Gastrocnemius medialis (tissue), 4 donors: ENCODE results near the gene ALKBH8. TPM values are rescaled to one million over a fixed set of nuclear protein-coding genes. Genes with fewer than 3 reads are reported as not detected.

Source experiments
- ATAC-seq, 2 donors: fragments of 150-250 bp; one replicate each; pipeline ENCODE4 v1.9.1; 2016
- DNase-seq, 2 donors: peaks; one replicate each; pipeline ENCODE4 v3.0.0-alpha.2; 2019
- H3K27ac ChIP-seq, 4 donors: fragments of 200-600 bp; sonication (generic); 1 replicate in 1 of 4; 2 replicates in 3 of 4; pipeline ENCODE4 v1.5.1; 2016 to 2018; ENCODE audit warnings: mild to moderate bottlenecking in 2 of 4, moderate library complexity in 1 of 4
- H3K27me3 ChIP-seq, 3 donors: fragments of 200-600 bp; sonication (generic) in 2 of 3; 1 replicate in 1 of 3; 2 replicates in 2 of 3; pipeline versions ENCODE4 v1.5.1 to v1.6.0; 2016 to 2019; ENCODE audit warnings: mild to moderate bottlenecking in 1 of 3, moderate library complexity in 1 of 3
- H3K36me3 ChIP-seq, 2 donors: fragments of 200-600 bp; sonication (generic) in 1 of 2; one replicate each; pipeline ENCODE4 v1.5.1; 2017 to 2018
- H3K4me1 ChIP-seq, 2 donors: fragments of 200-600 bp; sonication (generic) in 1 of 2; one replicate each; pipeline ENCODE4 v1.5.1; 2016 to 2017; ENCODE audit warnings: mild to moderate bottlenecking in 2 of 2
- H3K4me3 ChIP-seq, 4 donors: fragments of 200-600 bp; sonication (generic) in 3 of 4; 1 replicate in 1 of 4; 2 replicates in 3 of 4; pipeline ENCODE4 v1.5.1; 2016 to 2019; ENCODE audit warnings: mild to moderate bottlenecking in 2 of 4
- H3K9me3 ChIP-seq, 3 donors: fragments of 200-600 bp; sonication (generic) in 2 of 3; 1 replicate in 1 of 3; 2 replicates in 2 of 3; pipeline ENCODE4 v1.5.1; 2016 to 2019
- CTCF ChIP-seq, 5 experiments: fragments of 450-650 bp in 3 of 5; fragments of 200-600 bp in 2 of 5; sonication (generic) in 2 of 5; IDR thresholded peaks in 4 of 5; conservative IDR thresholded peaks in 1 of 5; 1 replicate in 4 of 5; 2 replicates in 1 of 5; pipeline ENCODE4 v1.5.1; 2016 to 2019; ENCODE audit warnings: antibody characterized with exemption in 5 of 5, mild to moderate bottlenecking in 3 of 5, moderate library complexity in 3 of 5
- POLR2A ChIP-seq, 2 donors: fragments of 450-650 bp; IDR thresholded peaks; one replicate each; pipeline ENCODE4 v1.6.1; 2017; ENCODE audit warnings: antibody characterized with exemption in 2 of 2, mild to moderate bottlenecking in 2 of 2, moderate library complexity in 2 of 2
- in situ Hi-C, 4 donors: fragments of 200-750 bp; cut with MboI; loops; one replicate each; pipeline versions ENCODE4 v1.15.0 to v1.8.0; 2017; ENCODE audit warnings: low sequenced_read_pairs in 4 of 4
- intact Hi-C: fragments of 100-400 bp; cut with DNase I; formaldehyde crosslinking; loops from one replicate; pipeline ENCODE4 v1.15.1; 2023; ENCODE audit warnings: low total_unique reads
- total RNA-seq, 4 donors: library from RNA; depleted of rRNA; stranded (reverse); fragments of >200 nt; gene quantifications; one replicate each; pipeline versions ENCODE4 v1.1.0 to v1.2.3, GENCODE V29; 2016

The ALKBH8 gene
- total RNA-seq, 4 donors from 2014 or later = 5.4 to 8.1 (median 6.6) TPM

GRCh38 chr11:107549954-107550285 lies 15.6 kb downstream of the ALKBH8 start:
- Histone ChIP-seq H3K36me3 (peaks cover 3 to 28% of the 10 kb centered on the region in 2 donors), H3K4me1 (no peaks in the 10 kb centered on the region), H3K4me3 (no peak overlapping the region), H3K9me3 (no peaks in the 10 kb centered on the region), H3K27me3 (no peaks in the 10 kb centered on the region), H3K27ac (no peak overlapping the region)
- DNase-seq (no peak), ATAC-seq (no peak)
- intact Hi-C loops = no loop called here
- no peak for TF ChIP-seq CTCF (IDR thresholded peaks at IDR 0.05 in 4 of 5, conservative IDR thresholded peaks at IDR 0.05 in 1 of 5)
- TF ChIP-seq POLR2A (IDR thresholded peaks at IDR 0.05) = no peak
- in situ Hi-C loops = no loop called here

DNA sequence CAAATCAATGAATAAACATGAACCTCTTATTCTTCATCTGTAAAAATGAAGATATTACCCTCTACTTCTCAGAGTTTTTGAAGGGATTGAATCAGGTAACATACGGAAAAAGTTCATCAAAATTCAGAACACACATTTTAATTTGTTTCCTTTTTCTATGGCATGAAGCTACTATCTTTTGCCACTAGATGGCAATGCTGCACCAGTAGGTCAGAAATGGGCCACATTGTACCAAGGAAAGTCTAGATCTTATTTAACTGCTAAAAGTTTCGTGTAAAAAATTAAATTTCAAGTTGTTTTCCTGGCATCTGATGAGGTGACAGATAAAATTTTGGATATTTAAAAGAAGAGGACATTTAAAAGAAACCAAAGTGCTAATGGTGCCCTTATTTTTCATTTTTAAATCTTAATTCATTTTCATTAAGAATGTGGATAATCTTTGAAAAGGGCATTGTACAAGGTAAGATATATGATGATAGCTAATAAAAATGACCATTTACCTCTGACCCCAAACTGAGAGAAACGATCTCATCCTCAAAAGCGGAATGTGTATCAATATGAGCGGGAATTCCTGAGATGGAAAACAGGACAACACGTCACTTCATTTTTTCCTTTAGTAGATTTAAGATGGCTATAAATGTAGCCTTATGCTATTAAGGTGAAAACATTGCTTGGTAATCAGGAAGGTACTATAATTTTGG lies 16.1 kb downstream of the ALKBH8 start:
- in situ Hi-C loops (no loop called here), intact Hi-C loops (no loop called here)
- TF ChIP-seq CTCF (IDR thresholded peaks at IDR 0.05 in 4 of 5, conservative IDR thresholded peaks at IDR 0.05 in 1 of 5) (peak; percentile 51 to 87 (median 74)), POLR2A (IDR thresholded peaks at IDR 0.05) (no peak)
- DNase-seq (no peak), ATAC-seq (peak in 1 of 2 donors; percentile 49)
- no peaks in the 10 kb centered on the region for H3K27me3 ChIP-seq
- peaks cover 3 to 28% of the 10 kb centered on the region in 2 donors for H3K36me3 ChIP-seq
- H3K4me3 ChIP-seq = no peak overlapping the region
- no peaks in the 10 kb centered on the region for H3K4me1 ChIP-seq
- no peaks in the 10 kb centered on the region for H3K9me3 ChIP-seq
- no peak overlapping the region for H3K27ac ChIP-seq

DNA sequence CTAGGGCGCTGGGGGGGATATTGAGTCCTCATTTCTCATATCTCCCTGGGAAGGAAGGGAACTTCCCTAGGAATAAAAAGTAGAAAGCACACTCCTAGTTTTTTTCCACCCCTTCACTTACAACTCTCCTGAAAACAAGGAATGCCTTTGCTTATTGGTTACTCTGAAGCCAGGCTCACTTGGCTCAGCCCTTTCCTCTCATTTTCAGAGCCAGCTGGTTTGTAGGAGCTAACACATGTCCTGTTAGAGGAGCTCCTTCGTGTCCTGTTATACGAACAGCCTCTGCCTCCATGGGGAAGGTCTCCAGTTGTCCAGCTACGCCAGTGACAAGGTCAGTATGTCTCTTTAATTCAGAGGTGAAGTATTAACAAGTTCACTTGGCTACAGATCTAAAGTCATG lies 17.6 kb downstream of the ALKBH8 start:
- ATAC-seq (no peak), DNase-seq (no peak)
- Histone ChIP-seq H3K36me3 (peaks cover 3 to 26% of the 10 kb centered on the region in 2 donors), H3K27ac (no peak overlapping the region), H3K27me3 (no peaks in the 10 kb centered on the region), H3K4me1 (no peaks in the 10 kb centered on the region), H3K9me3 (no peaks in the 10 kb centered on the region), H3K4me3 (no peak overlapping the region)
- TF ChIP-seq CTCF (IDR thresholded peaks at IDR 0.05 in 4 of 5, conservative IDR thresholded peaks at IDR 0.05 in 1 of 5) = no peak
- no peak for TF ChIP-seq POLR2A (IDR thresholded peaks at IDR 0.05)
- in situ Hi-C loops = no loop called here
- intact Hi-C loops = no loop called here

- no peak overlapping the region for H3K4me3 ChIP-seq
- H3K36me3 ChIP-seq = peaks cover 2 to 3% of the 10 kb centered on the region in 2 donors
- DNase-seq = no peak
- H3K9me3 ChIP-seq = no peaks in the 10 kb centered on the region
- no peak overlapping the region for H3K27ac ChIP-seq
- TF ChIP-seq POLR2A (IDR thresholded peaks at IDR 0.05) (no peak), CTCF (IDR thresholded peaks at IDR 0.05 in 4 of 5, conservative IDR thresholded peaks at IDR 0.05 in 1 of 5) (no peak)
- ATAC-seq = no peak
- no peaks in the 10 kb centered on the region for H3K27me3 ChIP-seq
- intact Hi-C loops (no loop called here), in situ Hi-C loops (no loop called here)
- H3K4me1 ChIP-seq = no peaks in the 10 kb centered on the region
Observed at GRCh38 chr11:107545101-107545514, 20.4 kb downstream of the ALKBH8 start.

- ATAC-seq = no peak
- Histone ChIP-seq H3K4me3 (no peak overlapping the region), H3K36me3 (no peaks in the 10 kb centered on the region), H3K9me3 (no peaks in the 10 kb centered on the region), H3K27ac (no peak overlapping the region), H3K4me1 (no peaks in the 10 kb centered on the region), H3K27me3 (no peaks in the 10 kb centered on the region)
- TF ChIP-seq CTCF (IDR thresholded peaks at IDR 0.05 in 4 of 5, conservative IDR thresholded peaks at IDR 0.05 in 1 of 5) (no peak), POLR2A (IDR thresholded peaks at IDR 0.05) (no peak)
- no peak for DNase-seq
- in situ Hi-C loops = no loop called here
- intact Hi-C loops = no loop called here
Observed at GRCh38 chr11:107538821-107539220, 26.7 kb downstream of the ALKBH8 start.
